Endothelial cell of umbilical vein (primary cell): ENCODE results near the gene ADGB. TPM values are rescaled to one million over a fixed set of nuclear protein-coding genes. Genes with fewer than 3 reads are reported as not detected.

Experiments used
- BruUV-seq: library from RNA; stranded (reverse); fragments of 400-500 nt; replicated peaks from 2 replicates; lab custom pipeline; 2021; lab: Mats Ljungman, UMichigan
- CTCF ChIA-PET: fragments of 300-600, 350-600 bp; sonication (Branson Sonifier 250); formaldehyde crosslinking; loops from one replicate; lab custom pipeline; 2021; ENCODE audit warnings: antibody characterized with exemption, inconsistent platforms; lab: Charles Lee
- POLR2A ChIA-PET: fragments of 300-600, 350-600 bp; sonication (Branson Sonifier 250); formaldehyde crosslinking; loops from one replicate; lab custom pipeline; 2021; ENCODE audit warnings: antibody characterized with exemption, inconsistent platforms; lab: Charles Lee
- DNase-seq: peaks from one replicate; pipeline ENCODE4 v3.0.0-alpha.2; 2011; ENCODE audit warnings: low read depth, low spot score
- FAIRE-seq: peaks from 2 replicates; lab custom pipeline; 2011; peaks lifted over from hg19 to GRCh38; lab: Jason Lieb, UNC
- H2AFZ ChIP-seq: 2 replicates; pipeline ENCODE4 v1.6.0; 2012; ENCODE audit warnings: low read depth, low read length, control low read depth, inconsistent platforms
- H3K27ac ChIP-seq: 2 replicates; pipeline ENCODE4 v1.5.1; 2011; ENCODE audit warnings: low read depth, mild to moderate bottlenecking, control low read depth, low read length, moderate library complexity; ENCODE audit not compliant: insufficient read depth
- H3K27me3 ChIP-seq, 2 experiments: 2 replicates each; pipeline versions ENCODE4 v1.6.0 to v1.6.1; 2011; ENCODE audit warnings: low read length in 2 of 2, mixed read lengths in 1 of 2; ENCODE audit not compliant: control insufficient read depth in 2 of 2, insufficient read depth in 2 of 2
- H3K36me3 ChIP-seq, 2 experiments: 2 replicates in 1 of 2; 3 replicates in 1 of 2; pipeline ENCODE4 v1.5.1; 2011; ENCODE audit warnings: low read length in 2 of 2, mild to moderate bottlenecking in 1 of 2, moderate library complexity in 1 of 2; ENCODE audit not compliant: control insufficient read depth in 2 of 2, insufficient read depth in 2 of 2; ENCODE audit errors: extremely low read depth in 1 of 2
- H3K4me1 ChIP-seq: 3 replicates; pipeline ENCODE4 v1.5.1; 2011; ENCODE audit warnings: mild to moderate bottlenecking, low read length; ENCODE audit not compliant: control insufficient read depth, insufficient read depth; ENCODE audit errors: extremely low read depth
- H3K4me2 ChIP-seq: 2 replicates; pipeline ENCODE4 v1.6.1; 2011; ENCODE audit warnings: low read length, control low read depth, mixed read lengths; ENCODE audit not compliant: insufficient read depth
- H3K4me3 ChIP-seq, 3 experiments: fragments of 200-600 bp in 1 of 3; sonication (generic), shearing (Covaris generic) in 1 of 3; replicated peaks in 1 of 3; 2 replicates each; pipeline ENCODE4 v1.5.1; 2011 to 2016; ENCODE audit warnings: control low read depth in 3 of 3, low read length in 3 of 3, mild to moderate bottlenecking in 2 of 3, inconsistent platforms in 1 of 3, low read depth in 1 of 3, moderate library complexity in 1 of 3; ENCODE audit not compliant: insufficient read depth in 1 of 3
- H3K79me2 ChIP-seq: 2 replicates; pipeline ENCODE4 v1.6.0; 2012; ENCODE audit warnings: low read length, inconsistent platforms; ENCODE audit not compliant: control insufficient read depth, insufficient read depth
- H3K9ac ChIP-seq: replicated peaks from 2 replicates; pipeline ENCODE3; 2011; ENCODE audit warnings: low read length, control low read depth; ENCODE audit not compliant: insufficient read depth; ENCODE audit errors: extremely low read depth
- H3K9me1 ChIP-seq: replicated peaks from 3 replicates; pipeline ENCODE4 v1.6.0; 2011; ENCODE audit warnings: mild to moderate bottlenecking, low read length; ENCODE audit not compliant: control insufficient read depth, insufficient read depth; ENCODE audit errors: extremely low read depth
- H3K9me3 ChIP-seq: replicated peaks from 2 replicates; pipeline ENCODE4 v1.5.1; 2012; ENCODE audit warnings: low read length, inconsistent platforms; ENCODE audit not compliant: control insufficient read depth, insufficient read depth
- H4K20me1 ChIP-seq: replicated peaks from 2 replicates; pipeline ENCODE3; 2011; ENCODE audit warnings: mild to moderate bottlenecking, low read length; ENCODE audit not compliant: control insufficient read depth, insufficient read depth; ENCODE audit errors: extremely low read depth
- EZH2 ChIP-seq: IDR thresholded peaks from 2 replicates; pipeline ENCODE4 v1.6.1; 2012; ENCODE audit warnings: borderline replicate concordance, low read depth, mild to moderate bottlenecking, moderate library complexity, low read length, inconsistent platforms; ENCODE audit not compliant: severe bottlenecking
- FOS ChIP-seq: IDR thresholded peaks from 2 replicates; pipeline ENCODE4 v1.6.1; 2011; ENCODE audit warnings: mild to moderate bottlenecking, low read length, moderate library complexity, borderline replicate concordance; ENCODE audit not compliant: insufficient read depth
- GATA2 ChIP-seq: IDR thresholded peaks from 2 replicates; pipeline ENCODE4 v1.7.0; 2011; ENCODE audit warnings: low read depth, mild to moderate bottlenecking, moderate library complexity, mixed read lengths, low read length; ENCODE audit not compliant: insufficient read length, insufficient read depth
- JUN ChIP-seq: IDR thresholded peaks from 2 replicates; pipeline ENCODE4 v1.6.1; 2011; ENCODE audit warnings: borderline replicate concordance, low read depth; ENCODE audit not compliant: insufficient read length, insufficient read depth
- MYC ChIP-seq: IDR thresholded peaks from one replicate; pipeline ENCODE4 v1.6.1; 2011; ENCODE audit warnings: mild to moderate bottlenecking, low read depth, low read length
- POLR2A ChIP-seq: IDR thresholded peaks from 2 replicates; pipeline ENCODE4 v1.6.1; 2012; ENCODE audit warnings: low read depth, mild to moderate bottlenecking, control low read depth, low read length
- POLR2AphosphoS5 ChIP-seq: IDR thresholded peaks from 2 replicates; pipeline ENCODE4 v1.6.1; 2012; ENCODE audit warnings: low read depth, mild to moderate bottlenecking, control low read depth, low read length, moderate library complexity; ENCODE audit not compliant: insufficient read depth
- dilution Hi-C: fragments of 300-500 bp; cut with MboI; formaldehyde crosslinking; loops from one replicate; pipeline ENCODE4 v1.15.0; 2019; ENCODE audit warnings: low sequenced_read_pairs; ENCODE audit not compliant: extremely low pct_ligation_motif_present
- intact Hi-C: fragments of 100-400 bp; cut with micrococcal nuclease; formaldehyde crosslinking; loops from one replicate; pipeline ENCODE4 v1.10.0; 2022
- polyA plus RNA-seq, 4 experiments: library from polyadenylated mRNA; depleted of rRNA in 3 of 4; stranded (reverse) in 3 of 4; unstranded in 1 of 4; fragments of >200 nt; gene quantifications; 2 replicates each; pipeline versions ENCODE4 v1.2.1 to v1.2.3, GENCODE V29; 2011 to 2012; ENCODE audit warnings: missing spikeins in 1 of 4
- total RNA-seq: library from RNA; stranded (reverse); gene quantifications from 2 replicates; pipeline ENCODE4 v1.2.3, GENCODE V29; 2021
- TF ChIP-seq, protein P1 (sequence below): IDR thresholded peaks from 2 replicates; pipeline ENCODE4 v1.6.1; 2011; ENCODE audit not compliant: insufficient read depth, insufficient read length
- TF ChIP-seq, protein P2 (sequence below), 2 donors: IDR thresholded peaks; 1 replicate in 1 of 2; 2 replicates in 1 of 2; pipeline ENCODE4 v1.5.1; 2011; ENCODE audit warnings: low read length in 2 of 2, mild to moderate bottlenecking in 2 of 2, moderate library complexity in 2 of 2, control low read depth in 1 of 2, inconsistent platforms in 1 of 2, low read depth in 1 of 2; ENCODE audit not compliant: insufficient read depth in 1 of 2; ENCODE audit errors: extremely low read depth in 1 of 2

The ADGB gene
- total and polyA plus RNA-seq, 2 donors (not counting 3 experiments of a cell fraction or from before 2014, with no cell fraction given): not detected

DNA sequence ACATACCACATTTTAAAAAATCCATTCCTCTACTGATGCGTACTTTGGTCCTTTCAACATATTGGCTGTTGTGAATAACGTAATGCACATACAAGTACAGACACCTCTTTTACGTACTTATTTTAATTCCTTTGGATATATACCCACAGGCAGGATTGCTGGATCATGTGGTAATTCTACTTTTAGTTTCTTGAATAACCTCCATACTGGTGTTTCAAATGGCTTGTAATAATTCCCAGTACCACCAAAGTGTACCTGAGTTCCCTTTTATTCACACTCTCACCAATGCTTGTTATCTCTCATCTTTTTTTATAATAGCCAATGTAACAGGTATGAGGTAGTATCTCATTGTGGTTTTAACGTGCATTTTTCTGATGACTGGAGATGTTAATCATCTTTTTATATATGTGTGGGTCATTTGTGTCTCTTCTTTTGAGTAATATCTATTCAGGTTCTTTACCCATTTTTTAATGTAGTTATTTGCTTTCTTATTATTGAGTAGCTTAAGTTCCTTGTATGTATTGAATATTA lies 191.9 kb downstream of the ADGB start:
- Histone ChIP-seq H3K4me2 (no peak overlapping the region), H3K79me2 (no peaks in the 10 kb centered on the region), H3K27ac (no peak overlapping the region), H3K9me1 (no peaks in the 10 kb centered on the region), H3K36me3 (no peaks in the 10 kb centered on the region), H3K4me3 (no peak overlapping the region), H3K9me3 (no peaks in the 10 kb centered on the region), H3K27me3 (no peaks in the 10 kb centered on the region), H2AFZ (no peak overlapping the region), H3K4me1 (no peaks in the 10 kb centered on the region), H3K9ac (no peak overlapping the region), H4K20me1 (no peaks in the 10 kb centered on the region)
- intact Hi-C loops: no loop called here
- dilution Hi-C loops: no loop called here
- POLR2A ChIA-PET: no interaction called here
- FAIRE-seq (no peak), DNase-seq (no peak)
- no TSS peak for BruUV-seq
- TF ChIP-seq MYC: no peak
- TF ChIP-seq, protein P1, sequence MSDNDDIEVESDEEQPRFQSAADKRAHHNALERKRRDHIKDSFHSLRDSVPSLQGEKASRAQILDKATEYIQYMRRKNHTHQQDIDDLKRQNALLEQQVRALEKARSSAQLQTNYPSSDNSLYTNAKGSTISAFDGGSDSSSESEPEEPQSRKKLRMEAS: no peak
- TF ChIP-seq JUN: no peak
- no peak for TF ChIP-seq FOS
- TF ChIP-seq, protein P2, sequence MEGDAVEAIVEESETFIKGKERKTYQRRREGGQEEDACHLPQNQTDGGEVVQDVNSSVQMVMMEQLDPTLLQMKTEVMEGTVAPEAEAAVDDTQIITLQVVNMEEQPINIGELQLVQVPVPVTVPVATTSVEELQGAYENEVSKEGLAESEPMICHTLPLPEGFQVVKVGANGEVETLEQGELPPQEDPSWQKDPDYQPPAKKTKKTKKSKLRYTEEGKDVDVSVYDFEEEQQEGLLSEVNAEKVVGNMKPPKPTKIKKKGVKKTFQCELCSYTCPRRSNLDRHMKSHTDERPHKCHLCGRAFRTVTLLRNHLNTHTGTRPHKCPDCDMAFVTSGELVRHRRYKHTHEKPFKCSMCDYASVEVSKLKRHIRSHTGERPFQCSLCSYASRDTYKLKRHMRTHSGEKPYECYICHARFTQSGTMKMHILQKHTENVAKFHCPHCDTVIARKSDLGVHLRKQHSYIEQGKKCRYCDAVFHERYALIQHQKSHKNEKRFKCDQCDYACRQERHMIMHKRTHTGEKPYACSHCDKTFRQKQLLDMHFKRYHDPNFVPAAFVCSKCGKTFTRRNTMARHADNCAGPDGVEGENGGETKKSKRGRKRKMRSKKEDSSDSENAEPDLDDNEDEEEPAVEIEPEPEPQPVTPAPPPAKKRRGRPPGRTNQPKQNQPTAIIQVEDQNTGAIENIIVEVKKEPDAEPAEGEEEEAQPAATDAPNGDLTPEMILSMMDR (IDR thresholded peaks at IDR 0.05; ENCODE audit: extremely low read depth in 1 of 2, insufficient read depth in 1 of 2, low read depth in 1 of 2, low read length in 2 of 2): no peak
- TF ChIP-seq POLR2A: no peak
- no peak for TF ChIP-seq GATA2
- no peak for TF ChIP-seq POLR2AphosphoS5
- no peak for TF ChIP-seq EZH2
- CTCF ChIA-PET: no interaction called here
